HG03558 (cell line): ENCODE measurements around the gene STIM2.
"Not testable (repeated sequence)": the region's sequence is repeated elsewhere in the genome, so short reads cannot be mapped to it uniquely, and the experiment has no call there.

Source experiments
- ATAC-seq: cut with Tn5 transposase; IDR thresholded peaks from one replicate; pipeline ENCODE4 v1.9.1; 2021; ENCODE audit warnings: moderate number of reproducible peaks; ENCODE audit not compliant: unreplicated experiment; ENCODE audit errors: extremely low read depth

STIM2 gene

DNA sequence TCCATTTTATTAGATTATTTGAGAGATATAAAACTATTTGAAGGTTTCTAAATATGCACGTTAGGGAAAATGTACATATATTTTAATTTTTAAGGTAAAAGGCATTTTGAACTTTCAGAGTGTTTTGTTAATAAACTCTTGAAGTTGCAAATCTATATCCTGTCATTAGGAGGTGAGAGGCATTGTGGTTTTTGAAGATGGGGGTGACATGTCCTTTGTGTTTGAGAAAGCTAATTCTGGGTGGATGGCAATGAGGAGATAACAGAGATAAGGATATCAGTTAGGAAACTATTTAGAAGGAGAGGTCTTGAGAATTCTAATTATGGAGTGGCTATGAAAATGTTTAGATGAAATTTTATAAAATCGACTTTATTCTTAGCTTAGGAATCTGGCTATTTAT is 6.1 kb downstream of the STIM2 start:
- no peak for ATAC-seq

DNA sequence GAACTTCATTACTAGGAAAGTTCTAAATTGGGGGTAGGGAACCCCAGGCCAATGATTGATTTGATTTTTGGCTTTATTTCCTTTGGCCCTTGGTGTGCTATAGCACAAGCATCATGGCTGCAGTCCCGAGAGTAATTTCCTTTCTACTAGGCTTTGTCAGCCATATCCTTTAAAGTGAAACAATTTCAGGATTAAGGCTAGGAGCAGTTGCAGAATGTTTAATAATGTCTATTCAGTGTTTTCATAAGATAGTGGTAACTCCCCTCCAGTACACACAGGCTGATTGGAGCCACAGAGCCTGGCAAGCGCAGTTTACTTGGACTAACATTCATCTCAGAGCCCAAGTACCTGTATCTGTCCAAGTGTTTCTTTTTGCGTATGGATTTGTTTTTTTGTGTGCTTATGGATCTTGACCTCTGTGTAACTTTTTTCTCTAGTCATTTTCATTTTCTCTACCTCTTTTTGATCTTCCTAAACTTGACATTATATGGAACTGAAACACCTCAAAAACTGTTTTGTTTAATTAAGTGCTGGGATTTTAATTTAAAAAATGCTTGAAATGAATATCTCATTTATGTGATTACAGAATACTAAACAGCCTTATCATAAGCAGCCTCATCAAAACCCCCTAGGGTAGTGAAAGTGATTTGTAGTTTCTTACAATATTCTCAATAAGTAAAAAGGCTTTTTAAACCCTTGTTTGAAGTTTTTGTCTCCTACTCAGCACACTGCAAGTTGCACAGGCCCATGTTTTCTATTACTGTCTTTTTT is 7.5 kb downstream of the STIM2 start:
- no peak for ATAC-seq

DNA sequence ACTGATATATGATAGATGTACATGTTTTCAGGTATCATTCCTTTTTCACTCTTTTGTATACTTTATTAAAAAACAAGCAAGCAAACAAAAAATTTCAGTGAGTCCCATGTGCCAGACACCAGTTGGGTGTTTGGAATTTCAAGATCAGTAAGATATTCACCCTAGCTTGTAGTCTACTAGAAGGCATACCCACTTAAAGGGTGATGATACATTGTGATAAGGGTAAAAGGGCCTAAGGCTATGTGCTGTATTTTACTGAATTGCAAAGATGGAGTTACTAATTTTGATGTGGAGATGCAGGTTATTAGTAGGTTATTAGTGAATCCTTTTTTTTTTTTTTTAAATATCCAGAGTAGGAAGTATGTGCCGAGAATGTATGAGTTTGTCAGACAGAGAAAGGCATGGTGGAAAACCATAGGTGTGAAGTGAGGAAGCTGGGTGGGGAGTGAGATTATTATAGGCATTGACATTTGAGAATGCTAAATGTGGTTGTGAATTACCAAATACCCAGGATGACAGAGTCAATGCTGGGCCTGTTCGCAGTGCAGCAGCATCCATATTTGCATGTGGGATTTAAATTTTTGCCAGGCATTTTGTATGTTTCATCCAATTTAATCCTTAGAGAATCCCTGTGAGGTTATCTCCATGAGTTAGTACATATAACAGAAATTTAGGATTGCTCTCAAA is 10.1 kb downstream of the STIM2 start:
- no peak for ATAC-seq

DNA sequence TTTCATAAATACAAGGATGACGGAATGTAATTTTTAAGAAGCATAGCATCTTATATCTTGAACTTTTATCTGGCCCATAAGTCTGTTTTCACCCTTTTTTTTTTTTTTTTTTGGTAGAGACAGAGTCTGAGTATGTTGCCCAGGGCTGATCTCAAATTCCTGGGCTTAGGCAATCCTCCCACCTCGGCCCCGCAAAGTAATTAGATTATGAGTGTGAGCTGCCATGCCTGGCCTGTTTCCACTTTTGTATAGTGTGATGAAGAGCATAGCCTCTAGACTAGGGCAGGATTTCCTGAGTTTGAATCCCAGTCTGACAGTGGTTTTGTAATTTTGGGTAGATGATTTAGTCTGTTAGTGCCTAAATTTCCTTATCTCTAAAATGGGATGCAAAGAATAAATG is 11.0 kb downstream of the STIM2 start:
- ATAC-seq, result no peak

DNA sequence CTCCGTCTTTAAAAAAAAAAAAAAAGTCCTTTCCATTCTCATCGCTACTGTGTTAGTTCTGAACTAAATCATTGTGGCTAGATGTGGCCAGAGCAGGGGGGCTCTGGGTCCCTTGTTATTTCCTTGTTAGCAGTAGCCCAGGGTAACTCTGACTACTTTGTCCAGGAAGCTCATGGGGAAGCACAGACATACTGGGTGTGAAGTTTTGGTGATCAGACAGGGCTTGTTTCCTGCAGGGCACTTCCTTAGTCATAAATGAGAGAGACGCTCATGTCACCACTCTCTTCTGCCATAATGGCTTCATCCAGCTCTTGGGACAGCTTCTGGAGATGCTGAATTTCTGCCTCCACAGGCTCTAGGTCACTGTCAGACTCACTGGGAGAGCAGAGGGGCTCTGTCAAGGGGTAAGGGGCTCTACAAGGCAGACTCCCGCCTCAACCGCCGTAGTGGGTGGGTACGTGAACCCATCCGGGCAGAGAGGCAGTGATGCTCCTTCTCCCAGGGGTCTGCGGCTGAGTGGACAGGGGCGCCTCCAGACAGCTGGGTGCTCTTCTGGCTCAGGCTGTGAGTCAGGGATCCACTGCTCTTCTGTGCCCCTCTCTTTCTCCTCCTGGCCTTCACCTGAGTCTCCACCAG is 12.9 kb downstream of the STIM2 start:
- peak; percentile 81 for ATAC-seq

DNA sequence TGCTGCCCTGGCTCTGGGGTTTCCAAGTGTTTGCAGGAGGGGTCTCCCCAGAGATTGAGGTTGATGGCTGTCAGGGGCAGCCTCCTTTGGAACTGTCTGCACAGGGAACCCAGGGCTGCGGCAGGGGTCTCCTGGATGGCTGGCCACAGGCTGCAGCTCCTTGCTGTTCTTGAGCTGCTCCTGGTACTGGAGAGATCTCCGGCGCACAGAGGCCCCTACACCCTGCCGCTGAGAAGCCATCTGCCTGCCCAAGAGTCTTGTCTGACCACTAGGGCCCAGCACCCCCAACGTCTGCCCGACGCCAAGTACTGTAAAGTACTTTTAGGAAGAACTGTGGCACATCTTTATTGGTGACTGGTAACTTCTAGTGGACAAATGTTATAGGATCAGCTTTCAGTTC is 13.5 kb downstream of the STIM2 start:
- ATAC-seq, result no peak

DNA sequence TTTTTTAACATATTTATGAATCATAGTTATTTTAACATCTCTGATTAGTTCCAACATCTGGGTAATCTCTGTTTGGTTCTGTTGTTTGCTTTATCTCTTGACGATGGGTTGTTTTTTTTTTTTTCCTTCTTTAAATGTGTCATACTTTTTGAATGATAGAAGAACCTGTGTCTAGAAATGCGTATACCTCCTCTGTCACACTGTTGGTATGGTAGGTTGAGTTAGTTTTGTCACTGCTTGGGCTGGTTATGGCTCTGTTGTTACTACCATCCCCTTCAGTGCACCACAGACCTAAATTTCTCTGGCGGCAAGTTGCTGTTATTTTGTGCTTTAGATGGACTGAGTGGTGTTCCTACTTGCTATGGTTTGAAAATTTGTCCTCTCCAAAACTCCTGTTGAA is 16.8 kb downstream of the STIM2 start:
- ATAC-seq, result no peak

DNA sequence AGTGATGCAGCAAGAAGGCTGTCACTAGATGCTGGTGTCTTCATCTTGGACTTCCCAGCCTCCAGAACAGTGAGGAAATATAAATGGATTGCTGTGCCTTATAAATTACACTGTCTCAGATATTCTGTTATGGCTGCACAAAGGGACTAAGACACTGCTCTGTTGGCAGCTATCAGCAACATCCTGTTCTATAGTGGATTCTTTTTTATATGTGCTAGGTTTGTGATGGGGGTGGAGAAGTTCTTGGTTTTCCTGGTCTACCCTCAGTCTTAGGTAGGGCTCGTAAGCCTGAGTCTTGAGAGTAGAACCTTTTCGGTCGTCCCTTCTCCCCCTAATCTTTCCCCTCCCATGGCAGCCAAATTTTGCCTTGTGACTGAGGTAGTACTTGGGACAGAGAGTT is 17.3 kb downstream of the STIM2 start:
- no peak for ATAC-seq

DNA sequence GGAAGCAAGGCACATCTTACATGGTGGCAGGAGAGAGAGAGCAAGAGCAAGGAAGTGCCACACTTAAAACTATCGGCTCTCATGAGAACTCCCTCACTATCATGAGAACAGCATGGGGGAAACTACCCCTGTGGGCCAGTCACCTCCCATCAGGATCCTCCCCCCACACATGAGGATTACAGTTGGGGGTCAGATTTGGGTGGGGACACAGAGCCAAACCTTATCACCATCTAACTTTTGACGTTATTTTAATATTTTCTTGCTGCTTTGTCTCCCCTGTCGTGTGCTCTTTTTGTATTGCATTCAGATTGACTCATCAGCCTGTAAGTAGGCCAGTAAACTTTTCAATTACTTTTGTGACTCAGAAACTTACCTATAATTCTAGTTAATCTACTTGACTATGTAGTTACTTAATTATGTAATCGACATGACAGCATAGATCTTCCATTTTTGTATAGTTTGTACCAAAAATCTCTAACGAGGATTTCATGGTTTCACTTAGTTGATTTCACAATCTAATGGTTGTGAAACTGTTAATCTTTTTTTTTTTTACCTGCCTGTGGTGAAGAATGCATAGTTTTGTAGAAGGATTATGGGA is 18.3 kb downstream of the STIM2 start:
- ATAC-seq, result no peak

DNA sequence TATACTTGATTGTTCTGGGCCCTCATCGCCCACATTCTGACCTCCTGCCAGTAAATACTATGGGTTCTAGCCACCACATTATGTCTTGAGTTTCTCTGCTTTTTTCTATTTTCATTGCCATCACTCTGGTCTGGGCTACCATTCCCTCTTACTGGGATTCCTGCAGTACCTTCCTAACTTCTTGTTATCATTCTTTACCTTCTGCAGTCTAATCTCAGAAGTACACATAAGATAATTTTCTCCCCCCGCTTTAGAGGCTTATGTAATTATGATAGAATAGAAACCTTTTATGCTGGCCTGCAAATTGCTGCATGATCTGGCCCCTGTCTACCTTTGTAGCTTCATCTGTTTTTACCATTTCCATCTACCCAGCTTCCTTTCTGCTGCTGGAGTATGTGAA is 19.2 kb downstream of the STIM2 start:
- ATAC-seq, result no peak

DNA sequence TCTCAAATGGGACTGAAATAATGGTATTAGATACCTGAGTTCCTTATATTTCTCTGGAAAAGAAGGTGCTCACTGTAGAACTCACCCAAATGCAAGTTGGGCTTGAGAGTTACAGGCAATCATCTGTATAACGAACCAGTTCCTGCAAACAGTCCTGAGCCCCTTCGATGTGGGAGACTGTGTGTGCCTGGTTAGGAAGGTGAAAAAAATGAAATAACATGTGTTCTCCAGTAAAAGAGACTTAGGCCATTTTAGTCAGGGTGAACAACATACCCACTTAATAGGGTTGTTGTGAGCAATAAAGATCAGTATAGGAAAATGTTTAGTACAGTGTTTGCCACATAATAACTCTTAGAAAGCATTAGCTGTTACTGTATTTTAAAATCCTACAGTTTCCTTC is 23.4 kb downstream of the STIM2 start:
- no peak for ATAC-seq

DNA sequence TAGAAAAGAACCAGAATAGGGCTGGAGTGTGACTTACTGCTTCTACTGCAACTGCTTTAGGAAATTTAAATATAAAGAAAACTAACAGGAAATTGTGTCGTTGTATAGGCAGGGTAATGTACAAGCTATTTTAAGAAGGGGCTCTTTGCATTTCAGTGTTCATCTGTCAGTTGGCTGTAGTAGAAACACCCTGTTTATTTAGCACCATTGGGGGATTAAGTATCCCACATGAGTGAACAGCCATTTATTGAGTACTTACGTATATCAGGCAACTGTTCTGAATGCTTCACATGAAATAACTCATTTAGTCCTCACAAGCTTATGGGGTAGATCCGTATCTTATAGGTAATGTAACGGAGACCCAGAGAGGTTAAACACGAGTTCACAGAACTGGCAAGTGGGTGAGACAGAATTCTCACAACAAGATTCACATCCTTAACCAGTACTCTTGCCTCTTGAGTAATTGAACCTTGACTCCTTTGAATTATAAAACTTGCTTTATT is 23.9 kb downstream of the STIM2 start:
- no peak for ATAC-seq

DNA sequence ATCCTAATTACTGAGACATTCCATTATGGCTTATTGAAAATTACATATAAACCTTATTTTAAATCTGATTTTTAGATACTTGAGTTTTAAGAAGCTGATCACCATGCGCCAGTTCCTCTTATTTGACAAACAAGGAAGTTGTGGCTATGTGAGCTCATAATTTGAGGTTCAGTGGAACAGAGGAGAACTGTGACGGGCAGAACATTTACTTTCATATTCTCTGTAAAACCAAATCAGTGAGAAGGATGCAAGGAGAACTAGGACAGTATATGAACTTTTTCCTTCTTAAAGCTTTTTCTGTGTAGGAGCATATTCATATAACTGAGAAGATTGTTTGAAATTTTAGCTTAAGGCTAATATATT is 25.3 kb downstream of the STIM2 start:
- ATAC-seq, result peak; percentile 80

DNA sequence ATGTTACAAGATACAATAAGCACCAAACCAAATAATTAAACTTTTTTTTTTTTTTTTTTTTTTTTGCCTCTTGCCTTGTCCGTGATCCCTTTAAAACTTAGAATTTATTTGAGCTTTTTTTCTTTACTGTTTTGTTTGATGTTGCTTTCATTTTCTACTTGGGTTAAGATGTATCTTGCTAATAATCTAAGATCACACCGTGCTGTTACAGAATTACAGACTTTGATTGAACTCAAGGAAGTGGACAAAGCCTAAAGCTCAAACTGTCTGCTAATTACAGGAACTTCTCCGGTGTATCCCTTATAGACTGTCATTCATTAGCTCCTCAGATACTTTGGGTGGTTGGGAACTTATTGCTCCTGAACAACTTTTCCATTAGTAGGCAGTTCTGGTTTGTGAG is 26.5 kb downstream of the STIM2 start:
- ATAC-seq, result no peak

DNA sequence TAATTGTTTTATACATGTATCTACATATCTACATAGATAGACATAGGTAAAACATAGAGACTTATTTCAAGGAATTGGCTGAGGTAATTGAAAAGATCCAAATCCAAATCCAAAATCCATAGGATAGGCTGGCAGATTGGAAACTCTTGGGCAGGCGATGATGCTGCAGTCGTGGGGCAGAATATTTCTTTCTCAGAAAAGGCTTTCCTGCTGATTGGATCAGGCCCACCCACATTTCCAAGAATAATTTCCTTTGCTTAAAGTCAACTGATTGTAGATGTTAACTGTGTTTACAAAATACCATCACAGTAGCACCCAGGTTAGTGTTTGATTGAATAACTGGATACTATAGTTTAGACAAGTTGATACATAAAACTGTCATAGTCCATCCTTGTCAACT is 27.2 kb downstream of the STIM2 start:
- no peak for ATAC-seq

DNA sequence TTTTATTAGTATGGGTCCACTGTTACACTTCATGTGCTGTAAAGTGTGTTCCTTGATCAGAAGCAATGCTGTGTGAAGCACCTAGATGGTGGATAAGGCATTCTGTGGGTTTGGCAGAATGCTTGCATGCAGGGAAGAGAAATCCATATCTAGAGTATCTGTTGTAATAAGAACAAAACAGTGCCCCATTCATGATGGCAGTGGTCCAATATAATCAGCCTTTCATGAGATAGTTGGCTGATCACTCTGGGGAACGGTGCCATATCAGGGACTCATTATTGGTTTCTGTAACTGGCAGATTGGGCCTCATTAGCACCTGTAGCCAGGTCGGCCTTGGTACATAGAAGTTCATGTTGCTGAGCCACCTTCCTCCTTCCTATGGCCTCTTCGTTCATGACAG is 28.7 kb downstream of the STIM2 start:
- no peak for ATAC-seq

DNA sequence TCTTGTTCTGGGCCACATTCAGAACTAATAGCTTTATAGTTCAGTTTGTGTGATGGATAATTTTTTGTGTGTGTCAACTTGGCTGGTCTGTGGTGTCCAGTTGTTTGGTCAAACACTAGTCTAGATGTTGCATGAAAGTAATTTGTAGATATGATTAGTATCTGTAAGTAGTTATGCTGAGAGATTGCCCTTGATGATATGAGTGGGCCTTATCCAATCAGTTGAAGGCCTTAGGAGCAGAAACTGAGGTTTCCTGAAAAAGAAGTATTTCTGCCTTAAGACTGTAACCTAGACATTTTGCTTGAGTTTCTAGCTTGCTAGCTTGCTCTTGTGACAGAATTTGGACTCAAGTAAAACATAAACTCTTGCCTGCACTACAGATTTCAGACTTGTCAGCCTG is 30.4 kb downstream of the STIM2 start:
- ATAC-seq, result no peak

DNA sequence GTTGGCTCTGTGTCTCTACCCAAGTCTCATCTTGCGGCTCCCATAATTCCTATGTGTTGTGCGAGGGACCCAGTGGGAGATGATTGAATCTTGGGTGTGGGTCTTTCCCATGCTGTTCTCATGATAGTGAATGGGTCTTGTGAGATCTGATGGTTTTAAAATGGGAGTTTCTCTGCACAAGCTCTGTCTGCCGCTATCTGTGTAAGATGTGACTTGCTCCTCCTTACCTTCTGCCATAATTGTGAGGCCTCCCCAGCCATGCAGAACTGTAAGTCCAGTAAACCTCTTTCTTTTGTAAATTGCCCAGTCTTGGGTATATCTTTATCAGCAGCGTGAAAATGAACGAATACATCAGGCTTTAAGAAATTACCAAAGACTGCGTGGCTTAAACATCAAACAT is 31.2 kb downstream of the STIM2 start:
- ATAC-seq, result no peak

DNA sequence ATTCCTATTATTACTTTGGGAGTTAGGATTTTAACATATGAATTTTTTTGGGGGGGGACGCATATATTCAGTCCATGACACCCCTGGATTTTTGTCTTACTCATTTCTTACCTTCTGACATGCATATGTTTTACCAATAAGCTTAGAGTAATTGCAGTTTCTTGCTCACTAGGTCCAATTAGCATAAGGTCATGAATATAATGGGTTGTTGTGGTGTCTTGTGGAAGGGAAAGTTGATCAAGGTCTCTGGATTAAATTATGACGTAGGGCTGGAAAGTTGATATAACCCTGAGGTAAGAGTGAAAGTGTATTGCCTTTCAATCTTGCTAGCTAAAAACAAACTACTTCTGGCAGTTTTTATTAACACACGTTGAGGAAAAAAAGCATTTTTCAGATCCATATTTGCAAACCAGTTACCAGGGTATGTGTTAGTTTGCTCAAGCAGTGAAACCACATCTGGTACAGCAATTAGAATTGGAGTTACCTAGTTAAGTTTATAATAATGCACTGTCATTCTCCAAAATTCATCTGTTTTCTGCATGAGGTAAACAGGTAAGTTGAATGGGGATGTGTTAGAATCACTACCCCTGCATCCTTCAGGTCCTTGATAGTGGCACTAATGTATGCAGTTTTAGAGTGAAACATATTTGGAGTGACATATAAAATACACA is 32.0 kb downstream of the STIM2 start:
- ATAC-seq, result no peak

DNA sequence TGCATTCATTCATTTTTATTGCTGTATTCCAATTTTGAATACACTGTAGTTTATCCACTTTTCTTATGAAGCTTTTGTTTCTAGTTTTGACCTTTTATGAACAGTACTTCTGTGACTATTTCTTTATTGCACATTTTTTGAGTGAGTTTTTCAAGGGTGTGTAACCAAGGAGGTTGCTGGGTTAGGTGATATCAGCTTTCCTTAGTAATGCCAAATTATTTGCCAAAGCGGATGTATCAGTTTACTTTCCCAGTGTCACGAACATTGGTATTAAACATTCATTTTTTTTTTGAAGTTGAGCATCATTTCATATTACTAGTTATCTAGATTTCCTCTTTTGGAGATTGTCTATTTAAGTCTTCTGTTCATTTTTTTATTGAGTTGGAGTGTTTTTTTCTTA is 32.9 kb downstream of the STIM2 start:
- no peak for ATAC-seq

DNA sequence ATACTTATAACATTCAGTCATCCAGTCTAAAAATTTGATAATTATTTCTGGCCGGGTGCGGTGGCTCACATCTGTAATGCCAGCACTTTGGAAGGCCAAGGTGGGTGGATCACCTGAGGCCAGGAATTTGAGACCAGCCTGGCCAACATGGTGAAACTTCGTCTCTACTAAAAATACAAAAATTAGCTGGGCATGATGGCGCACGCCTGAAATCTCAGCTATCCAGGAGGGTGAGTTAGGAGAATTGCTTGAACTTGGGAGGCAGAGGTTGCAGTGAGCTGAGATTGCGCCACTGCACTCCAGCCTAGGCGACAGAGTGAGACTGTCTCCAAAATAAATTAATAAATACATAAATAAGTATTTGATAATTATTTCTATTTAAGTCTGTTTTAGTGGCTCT is 34.2 kb downstream of the STIM2 start:
- not testable (repeated sequence) for ATAC-seq
